PC-3 (cell line): ENCODE measurements around the gene SNTG2. TPM values are rescaled to one million over a fixed set of nuclear protein-coding genes. Genes with fewer than 3 reads are reported as not detected.

Source experiments
- ATAC-seq: fragments of 200-7000 bp; cut with Tn5 transposase; 2 replicates; pipeline ENCODE4 v1.9.1; 2020; ENCODE audit warnings: mild to moderate bottlenecking, moderate library complexity
- BruUV-seq: library from RNA; stranded (reverse); fragments of 400-500 nt; replicated peaks from 2 replicates; lab custom pipeline; 2021; lab: Mats Ljungman, UMichigan
- CTCF ChIA-PET: fragments of 300-600 bp; sonication (Branson Sonifier 250); formaldehyde crosslinking; loops from one replicate; lab custom pipeline; 2022; ENCODE audit warnings: antibody characterized with exemption; lab: Charles Lee
- POLR2A ChIA-PET: fragments of 300-600 bp; sonication (Branson Sonifier 250); formaldehyde crosslinking; loops from one replicate; lab custom pipeline; 2022; ENCODE audit warnings: antibody characterized with exemption; ENCODE audit not compliant: unreplicated experiment; lab: Charles Lee
- DNase-seq: peaks from one replicate; pipeline ENCODE4 v3.0.0-alpha.2; 2015
- H2AFZ ChIP-seq: fragments of 300-600 bp; sonication (generic); 2 replicates; pipeline ENCODE4 v1.6.0; 2016; ENCODE audit warnings: antibody characterized with exemption, low read length
- H3F3A ChIP-seq: fragments of 300-600 bp; sonication (generic); one replicate; pipeline ENCODE4 v1.6.0; 2017; ENCODE audit warnings: antibody characterized with exemption, low read length, control low read depth, mild to moderate bottlenecking; ENCODE audit not compliant: unreplicated experiment
- H3K27ac ChIP-seq: fragments of 300-600 bp; sonication (generic); 2 replicates; pipeline ENCODE4 v1.5.1; 2016; ENCODE audit warnings: mild to moderate bottlenecking, low read length
- H3K27me3 ChIP-seq: fragments of 300-600 bp; sonication (generic); 2 replicates; pipeline ENCODE4 v1.6.1; 2016; ENCODE audit warnings: low read length, mixed read lengths
- H3K36me3 ChIP-seq: fragments of 300-600 bp; sonication (generic); 2 replicates; pipeline ENCODE4 v1.6.1; 2016; ENCODE audit warnings: low read depth, mixed run types, low read length, mixed read lengths
- H3K4me1 ChIP-seq: fragments of 300-600 bp; sonication (generic); 2 replicates; pipeline ENCODE4 v1.5.1; 2016; ENCODE audit warnings: low read length; ENCODE audit not compliant: insufficient read depth
- H3K4me2 ChIP-seq: fragments of 300-600 bp; sonication (generic); 2 replicates; pipeline ENCODE4 v1.6.0; 2016; ENCODE audit warnings: low read length
- H3K4me3 ChIP-seq: fragments of 300-600 bp; sonication (generic); 2 replicates; pipeline ENCODE4 v1.5.1; 2016; ENCODE audit warnings: mild to moderate bottlenecking, low read length, mixed read lengths
- H3K79me2 ChIP-seq: fragments of 300-600 bp; sonication (generic); 2 replicates; pipeline ENCODE4 v1.6.1; 2017; ENCODE audit warnings: low read length, mixed read lengths
- H3K9ac ChIP-seq: fragments of 300-600 bp; sonication (generic); 2 replicates; pipeline ENCODE4 v1.6.0; 2016; ENCODE audit warnings: mild to moderate bottlenecking, low read length
- H3K9me2 ChIP-seq: fragments of 300-600 bp; sonication (generic); replicated peaks from 2 replicates; pipeline ENCODE4 v1.6.1; 2016; ENCODE audit warnings: mixed run types, low read length, mixed read lengths
- H3K9me3 ChIP-seq: fragments of 300-600 bp; sonication (generic); 2 replicates; pipeline ENCODE4 v1.6.1; 2016; ENCODE audit warnings: low read length, mixed read lengths
- H4K20me1 ChIP-seq: fragments of 300-600 bp; sonication (generic); 2 replicates; pipeline ENCODE4 v1.6.1; 2016; ENCODE audit warnings: low read length, mixed read lengths
- CTCF ChIP-seq: fragments of 300-600 bp; sonication (generic); conservative IDR thresholded peaks from 2 replicates; pipeline ENCODE4 v1.5.1; 2017; ENCODE audit warnings: antibody characterized with exemption, low read depth, mild to moderate bottlenecking, low read length
- EZH2 ChIP-seq: fragments of 300-600 bp; sonication (generic); IDR thresholded peaks from one replicate; pipeline ENCODE4 v1.6.1; 2017; ENCODE audit warnings: antibody characterized with exemption, mild to moderate bottlenecking, low read length; ENCODE audit not compliant: unreplicated experiment
- EZH2phosphoT487 ChIP-seq: fragments of 300-600 bp; sonication (generic); IDR thresholded peaks from 2 replicates; pipeline ENCODE4 v1.6.1; 2018; ENCODE audit warnings: mild to moderate bottlenecking, antibody characterized with exemption, low read length, borderline replicate concordance
- intact Hi-C: fragments of 100-400 bp; cut with micrococcal nuclease; formaldehyde crosslinking; loops from 2 replicates; pipeline ENCODE4 v1.9.0; 2023
- total RNA-seq: library from RNA; depleted of rRNA; stranded (reverse); fragments of >200 nt; gene quantifications from 2 replicates; pipeline ENCODE4 v1.2.3, GENCODE V29; 2014

The SNTG2 gene
- total RNA-seq, 1 experiment from 2014 or later: not detected

GRCh38 chr2:1310866-1311265 lies 360.2 kb downstream of the SNTG2 start:
- Histone ChIP-seq H3K9me2 (no peaks in the 10 kb centered on the region), H3K36me3 (no peaks in the 10 kb centered on the region), H3K27me3 (peaks cover 95% of the 10 kb centered on the region), H3K4me1 (no peaks in the 10 kb centered on the region), H3K9ac (no peak overlapping the region), H3K4me3 (no peak overlapping the region), H3F3A (no peaks in the 10 kb centered on the region), H3K9me3 (no peaks in the 10 kb centered on the region), H3K27ac (no peak overlapping the region), H2AFZ (no peak overlapping the region), H3K79me2 (no peaks in the 10 kb centered on the region), H3K4me2 (no peak overlapping the region), H4K20me1 (no peaks in the 10 kb centered on the region)
- ATAC-seq: no peak
- POLR2A ChIA-PET: no interaction called here
- BruUV-seq: no TSS peak
- no peak for DNase-seq
- CTCF ChIA-PET: no interaction called here
- intact Hi-C loops: no loop called here
- TF ChIP-seq EZH2: no peak
- TF ChIP-seq EZH2phosphoT487: no peak
- TF ChIP-seq CTCF: no peak

GRCh38 chr2:1313240-1313924 lies 362.7 kb downstream of the SNTG2 start:
- no peaks in the 10 kb centered on the region for H3K36me3 ChIP-seq
- peaks cover 80% of the 10 kb centered on the region for H3K27me3 ChIP-seq
- no peaks in the 10 kb centered on the region for H3K4me1 ChIP-seq
- H3F3A ChIP-seq: no peaks in the 10 kb centered on the region
- BruUV-seq: no TSS peak
- H2AFZ ChIP-seq: no peak overlapping the region
- intact Hi-C loops: no loop called here
- DNase-seq (no peak), ATAC-seq (no peak)
- H4K20me1 ChIP-seq: no peaks in the 10 kb centered on the region
- TF ChIP-seq CTCF (no peak), EZH2 (no peak), EZH2phosphoT487 (no peak)
- ChIA-PET POLR2A (no interaction called here), CTCF (no interaction called here)
- no peak overlapping the region for H3K27ac ChIP-seq
- H3K4me2 ChIP-seq: no peak overlapping the region
- no peaks in the 10 kb centered on the region for H3K79me2 ChIP-seq
- H3K9me2 ChIP-seq: no peaks in the 10 kb centered on the region
- H3K4me3 ChIP-seq: no peak overlapping the region
- H3K9me3 ChIP-seq: no peaks in the 10 kb centered on the region
- no peak overlapping the region for H3K9ac ChIP-seq

GRCh38 chr2:1314254-1314653 lies 363.6 kb downstream of the SNTG2 start:
- ATAC-seq: no peak
- no peaks in the 10 kb centered on the region for H3K79me2 ChIP-seq
- no peaks in the 10 kb centered on the region for H3K4me1 ChIP-seq
- no peak overlapping the region for H3K4me3 ChIP-seq
- DNase-seq: no peak
- H3K27ac ChIP-seq: no peak overlapping the region
- H3K27me3 ChIP-seq: peaks cover 80% of the 10 kb centered on the region
- H3K4me2 ChIP-seq: no peak overlapping the region
- BruUV-seq: no TSS peak
- POLR2A ChIA-PET: no interaction called here
- no peaks in the 10 kb centered on the region for H3K36me3 ChIP-seq
- H4K20me1 ChIP-seq: no peaks in the 10 kb centered on the region
- no peaks in the 10 kb centered on the region for H3K9me3 ChIP-seq
- TF ChIP-seq EZH2 (no peak), EZH2phosphoT487 (no peak), CTCF (no peak)
- no peaks in the 10 kb centered on the region for H3K9me2 ChIP-seq
- intact Hi-C loops: no loop called here
- H3F3A ChIP-seq: no peaks in the 10 kb centered on the region
- CTCF ChIA-PET: no interaction called here
- no peak overlapping the region for H3K9ac ChIP-seq
- no peak overlapping the region for H2AFZ ChIP-seq
